ENCODE data around the gene ELP2. TPM values are rescaled to one million over a fixed set of nuclear protein-coding genes. Genes with fewer than 3 reads are reported as not detected.

ELP2 gene
- total and polyA plus RNA-seq, 2 donors from 2014 or later, result 55.9 to 74.0 TPM

DNA sequence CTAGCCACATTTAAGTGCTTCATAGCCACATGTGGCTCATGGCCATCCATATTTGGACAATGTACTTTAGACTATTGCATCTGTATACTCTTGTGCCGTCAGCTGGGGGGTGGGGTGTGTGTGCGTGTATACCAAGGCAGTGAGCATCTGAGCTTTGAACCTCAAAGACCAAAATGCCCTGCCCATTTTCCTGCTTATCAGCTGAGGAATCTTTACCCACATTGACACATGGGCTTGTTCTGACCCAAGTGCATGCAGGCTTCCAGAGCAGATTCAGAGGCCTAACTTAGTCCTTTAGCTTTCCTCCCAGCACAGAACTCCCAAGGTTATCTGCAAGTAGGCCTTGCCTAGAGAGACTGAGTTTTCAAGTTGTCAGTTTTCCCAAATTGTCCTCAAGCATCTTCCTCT lies 46.5 kb downstream of the ELP2 start:
- Histone ChIP-seq H3K27me3 (ENCODE audit: control insufficient read depth, insufficient read depth, low read length) (no peaks in the 10 kb centered on the region), H3K4me1 (ENCODE audit: control insufficient read depth in 2 of 3, insufficient read depth in 2 of 3, low read depth in 1 of 3, low read length in 3 of 3) (no peaks in the 10 kb centered on the region), H3K9ac (ENCODE audit: low read length in 3 of 3) (no peak overlapping the region), H3K9me3 (ENCODE audit: control insufficient read depth in 2 of 3, insufficient read depth in 1 of 3, low read length in 3 of 3) (no peaks in the 10 kb centered on the region), H3K36me3 (ENCODE audit: control insufficient read depth in 2 of 3, insufficient read depth in 3 of 3, low read length in 3 of 3) (peaks cover 2 to 19% (median 18%) of the 10 kb centered on the region in 3 donors), H3K27ac (ENCODE audit: low read depth in 2 of 2, low read length in 2 of 2) (no peak overlapping the region), H3K4me3 (ENCODE audit: low read length in 3 of 3) (no peak overlapping the region)
- TF ChIP-seq, protein P1, sequence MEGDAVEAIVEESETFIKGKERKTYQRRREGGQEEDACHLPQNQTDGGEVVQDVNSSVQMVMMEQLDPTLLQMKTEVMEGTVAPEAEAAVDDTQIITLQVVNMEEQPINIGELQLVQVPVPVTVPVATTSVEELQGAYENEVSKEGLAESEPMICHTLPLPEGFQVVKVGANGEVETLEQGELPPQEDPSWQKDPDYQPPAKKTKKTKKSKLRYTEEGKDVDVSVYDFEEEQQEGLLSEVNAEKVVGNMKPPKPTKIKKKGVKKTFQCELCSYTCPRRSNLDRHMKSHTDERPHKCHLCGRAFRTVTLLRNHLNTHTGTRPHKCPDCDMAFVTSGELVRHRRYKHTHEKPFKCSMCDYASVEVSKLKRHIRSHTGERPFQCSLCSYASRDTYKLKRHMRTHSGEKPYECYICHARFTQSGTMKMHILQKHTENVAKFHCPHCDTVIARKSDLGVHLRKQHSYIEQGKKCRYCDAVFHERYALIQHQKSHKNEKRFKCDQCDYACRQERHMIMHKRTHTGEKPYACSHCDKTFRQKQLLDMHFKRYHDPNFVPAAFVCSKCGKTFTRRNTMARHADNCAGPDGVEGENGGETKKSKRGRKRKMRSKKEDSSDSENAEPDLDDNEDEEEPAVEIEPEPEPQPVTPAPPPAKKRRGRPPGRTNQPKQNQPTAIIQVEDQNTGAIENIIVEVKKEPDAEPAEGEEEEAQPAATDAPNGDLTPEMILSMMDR (IDR thresholded peaks at IDR 0.05; ENCODE audit: borderline replicate concordance, extremely low read depth, insufficient read depth), result no peak
- FAIRE-seq, result no peak
- intact Hi-C loops (cut with DNase I), result no loop called here
- DNase-seq, result no peak

GRCh38 chr18:36176711-36177110 lies 47.0 kb downstream of the ELP2 start:
- Histone ChIP-seq H3K9ac (ENCODE audit: low read length in 3 of 3) (no peak overlapping the region), H3K36me3 (ENCODE audit: control insufficient read depth in 2 of 3, insufficient read depth in 3 of 3, low read length in 3 of 3) (peaks cover 2 to 16% (median 14%) of the 10 kb centered on the region in 3 donors), H3K27me3 (ENCODE audit: control insufficient read depth, insufficient read depth, low read length) (no peaks in the 10 kb centered on the region), H3K4me1 (ENCODE audit: control insufficient read depth in 2 of 3, insufficient read depth in 2 of 3, low read depth in 1 of 3, low read length in 3 of 3) (no peaks in the 10 kb centered on the region), H3K9me3 (ENCODE audit: control insufficient read depth in 2 of 3, insufficient read depth in 1 of 3, low read length in 3 of 3) (no peaks in the 10 kb centered on the region), H3K27ac (ENCODE audit: low read depth in 2 of 2, low read length in 2 of 2) (no peak overlapping the region), H3K4me3 (ENCODE audit: low read length in 3 of 3) (no peak overlapping the region)
- TF ChIP-seq, protein P1 (IDR thresholded peaks at IDR 0.05; ENCODE audit: borderline replicate concordance, extremely low read depth, insufficient read depth), result no peak
- FAIRE-seq (no peak), DNase-seq (no peak)
- intact Hi-C loops (cut with DNase I), result no loop called here

- no peaks in the 10 kb centered on the region for H3K27me3 ChIP-seq (ENCODE audit: control insufficient read depth, insufficient read depth, low read length)
- H3K27ac ChIP-seq (ENCODE audit: low read depth in 2 of 2, low read length in 2 of 2), result no peak overlapping the region
- DNase-seq, result no peak
- H3K4me1 ChIP-seq (ENCODE audit: control insufficient read depth in 2 of 3, insufficient read depth in 2 of 3, low read depth in 1 of 3, low read length in 3 of 3), result no peaks in the 10 kb centered on the region
- H3K9ac ChIP-seq (ENCODE audit: low read length in 3 of 3), result no peak overlapping the region
- H3K9me3 ChIP-seq (ENCODE audit: control insufficient read depth in 2 of 3, insufficient read depth in 1 of 3, low read length in 3 of 3), result no peaks in the 10 kb centered on the region
- peaks cover 2 to 16% (median 14%) of the 10 kb centered on the region in 3 donors for H3K36me3 ChIP-seq (ENCODE audit: control insufficient read depth in 2 of 3, insufficient read depth in 3 of 3, low read length in 3 of 3)
- no peak overlapping the region for H3K4me3 ChIP-seq (ENCODE audit: low read length in 3 of 3)
- no peak for FAIRE-seq
- intact Hi-C loops (cut with DNase I), result no loop called here
- TF ChIP-seq, protein P1 (IDR thresholded peaks at IDR 0.05; ENCODE audit: borderline replicate concordance, extremely low read depth, insufficient read depth), result no peak
Measured at GRCh38 chr18:36177913-36178312, 48.2 kb downstream of the ELP2 start.
